ENCODE results near the gene KCNQ1.

Gene KCNQ1

GRCh38 chr11:2741377-2742131 is 296.7 kb downstream of the KCNQ1 start:
- no peaks in the 10 kb centered on the region for H3K27me3 Mint-ChIP-seq
- no peaks in the 10 kb centered on the region for H3K36me3 Mint-ChIP-seq
- no peaks in the 10 kb centered on the region for H3K9me3 Mint-ChIP-seq
- H3K4me1 Mint-ChIP-seq = no peaks in the 10 kb centered on the region
- H3K4me3 Mint-ChIP-seq = no peak overlapping the region
- no peak overlapping the region for H3K27ac Mint-ChIP-seq
- no peak for DNase-seq
- CTCF ChIA-PET = no interaction called here

GRCh38 chr11:2742201-2742600 is 297.4 kb downstream of the KCNQ1 start:
- no peak overlapping the region for H3K4me3 Mint-ChIP-seq
- no peaks in the 10 kb centered on the region for H3K36me3 Mint-ChIP-seq
- no peak for DNase-seq
- no peaks in the 10 kb centered on the region for H3K9me3 Mint-ChIP-seq
- H3K27me3 Mint-ChIP-seq = no peaks in the 10 kb centered on the region
- H3K4me1 Mint-ChIP-seq = no peaks in the 10 kb centered on the region
- H3K27ac Mint-ChIP-seq = no peak overlapping the region
- CTCF ChIA-PET = no interaction called here

GRCh38 chr11:2742611-2743426 is 298.0 kb downstream of the KCNQ1 start:
- Mint-ChIP-seq H3K36me3 (no peaks in the 10 kb centered on the region), H3K9me3 (no peaks in the 10 kb centered on the region), H3K4me3 (no peak overlapping the region), H3K27me3 (no peaks in the 10 kb centered on the region), H3K27ac (no peak overlapping the region), H3K4me1 (no peaks in the 10 kb centered on the region)
- CTCF ChIA-PET = no interaction called here
- no peak for DNase-seq

DNA sequence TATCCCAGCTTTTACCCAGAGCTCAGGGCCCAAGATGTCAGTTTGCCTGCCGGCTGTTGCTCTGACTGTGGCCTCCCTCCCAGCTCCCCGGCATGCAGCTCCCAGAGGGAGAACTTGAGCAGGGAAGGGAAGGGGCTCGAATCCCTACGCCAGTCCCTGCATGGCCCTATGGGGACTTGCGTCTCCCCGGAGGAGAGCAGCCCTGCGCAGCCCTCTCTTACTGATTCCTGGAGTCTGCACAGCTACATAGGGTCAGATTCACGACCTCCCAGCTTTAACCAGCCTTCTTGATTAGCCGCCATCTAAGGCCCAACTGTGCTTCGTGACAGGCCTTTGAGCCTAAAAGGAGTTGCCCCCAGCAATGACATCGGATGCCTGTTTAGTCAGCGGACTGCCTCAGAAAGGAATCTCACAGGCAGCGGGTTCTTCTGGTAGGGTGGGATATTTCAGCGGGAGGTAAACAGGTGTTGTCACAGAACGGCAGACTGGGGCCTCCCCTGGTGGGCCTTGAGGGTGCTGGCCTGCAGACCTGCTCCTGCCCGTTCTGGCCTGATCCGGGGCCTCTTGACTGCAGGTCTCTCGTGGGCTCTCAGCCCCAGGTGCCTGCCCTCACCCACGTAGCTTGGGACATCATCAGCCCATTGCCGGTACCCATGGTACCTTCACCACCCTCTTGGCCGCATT is 298.8 kb downstream of the KCNQ1 start:
- no peak for DNase-seq
- Mint-ChIP-seq H3K27ac (no peak overlapping the region), H3K4me1 (no peaks in the 10 kb centered on the region), H3K27me3 (no peaks in the 10 kb centered on the region), H3K36me3 (no peaks in the 10 kb centered on the region), H3K4me3 (no peak overlapping the region), H3K9me3 (no peaks in the 10 kb centered on the region)
- CTCF ChIA-PET = interaction anchor here (0.9 kb wide), 1 partner anchor 348 kb away, joined by 3 read pairs; no protein-coding TSS in a partner anchor

DNA sequence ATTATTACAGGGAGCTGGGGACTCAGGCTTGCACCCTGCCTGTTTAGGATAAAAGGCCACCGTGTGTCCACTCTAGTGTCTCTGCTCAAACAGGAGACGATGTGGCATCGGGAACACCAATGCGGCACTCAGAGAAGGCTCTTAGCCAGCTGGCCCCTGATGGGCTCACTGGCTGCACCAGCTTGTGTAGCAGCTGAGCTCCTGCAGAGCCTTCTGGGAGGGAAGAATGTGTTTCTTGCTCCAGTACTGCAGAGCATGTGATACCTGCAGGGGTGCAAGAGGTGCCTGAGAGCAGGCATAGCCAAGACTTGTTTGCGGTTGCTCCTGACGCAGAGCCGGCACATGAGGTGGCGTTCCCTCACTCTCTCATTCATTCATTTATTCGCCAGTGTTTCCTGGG is 299.4 kb downstream of the KCNQ1 start:
- no peak overlapping the region for H3K4me3 Mint-ChIP-seq
- H3K27ac Mint-ChIP-seq = no peak overlapping the region
- H3K9me3 Mint-ChIP-seq = no peaks in the 10 kb centered on the region
- H3K36me3 Mint-ChIP-seq = no peaks in the 10 kb centered on the region
- DNase-seq = no peak
- H3K4me1 Mint-ChIP-seq = no peaks in the 10 kb centered on the region
- no peaks in the 10 kb centered on the region for H3K27me3 Mint-ChIP-seq
- CTCF ChIA-PET = interaction anchor here (0.9 kb wide), 1 partner anchor 347 kb away, joined by 3 read pairs; no protein-coding TSS in a partner anchor

DNA sequence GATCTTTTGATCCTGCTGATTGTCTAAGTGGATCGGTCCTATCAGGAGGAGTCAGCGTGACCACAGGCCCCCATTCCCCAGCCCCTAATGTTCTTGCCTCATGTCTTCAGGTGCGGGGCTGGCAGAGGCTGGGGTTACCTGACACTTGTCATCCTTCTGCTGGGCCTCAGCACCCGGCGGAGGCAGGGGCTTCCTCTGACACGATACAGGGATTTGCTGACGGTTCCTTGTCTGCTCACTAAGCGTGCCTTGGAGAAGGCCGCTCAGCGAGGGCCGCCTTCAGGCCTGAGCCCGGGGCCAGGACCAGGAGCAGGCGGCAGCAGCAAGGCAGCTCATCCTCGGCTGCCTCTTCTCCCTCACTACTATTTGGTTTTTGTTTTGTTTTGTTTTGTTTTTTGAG is 300.7 kb downstream of the KCNQ1 start:
- no peaks in the 10 kb centered on the region for H3K36me3 Mint-ChIP-seq
- no peaks in the 10 kb centered on the region for H3K9me3 Mint-ChIP-seq
- DNase-seq = no peak
- CTCF ChIA-PET = no interaction called here
- H3K27me3 Mint-ChIP-seq = no peaks in the 10 kb centered on the region
- no peak overlapping the region for H3K4me3 Mint-ChIP-seq
- no peaks in the 10 kb centered on the region for H3K4me1 Mint-ChIP-seq
- H3K27ac Mint-ChIP-seq = no peak overlapping the region

GRCh38 chr11:2746401-2747247 is 301.8 kb downstream of the KCNQ1 start:
- Mint-ChIP-seq H3K36me3 (no peaks in the 10 kb centered on the region), H3K4me3 (no peak overlapping the region), H3K27me3 (no peaks in the 10 kb centered on the region), H3K4me1 (no peaks in the 10 kb centered on the region), H3K27ac (no peak overlapping the region), H3K9me3 (no peaks in the 10 kb centered on the region)
- DNase-seq = no peak
- CTCF ChIA-PET = no interaction called here

DNA sequence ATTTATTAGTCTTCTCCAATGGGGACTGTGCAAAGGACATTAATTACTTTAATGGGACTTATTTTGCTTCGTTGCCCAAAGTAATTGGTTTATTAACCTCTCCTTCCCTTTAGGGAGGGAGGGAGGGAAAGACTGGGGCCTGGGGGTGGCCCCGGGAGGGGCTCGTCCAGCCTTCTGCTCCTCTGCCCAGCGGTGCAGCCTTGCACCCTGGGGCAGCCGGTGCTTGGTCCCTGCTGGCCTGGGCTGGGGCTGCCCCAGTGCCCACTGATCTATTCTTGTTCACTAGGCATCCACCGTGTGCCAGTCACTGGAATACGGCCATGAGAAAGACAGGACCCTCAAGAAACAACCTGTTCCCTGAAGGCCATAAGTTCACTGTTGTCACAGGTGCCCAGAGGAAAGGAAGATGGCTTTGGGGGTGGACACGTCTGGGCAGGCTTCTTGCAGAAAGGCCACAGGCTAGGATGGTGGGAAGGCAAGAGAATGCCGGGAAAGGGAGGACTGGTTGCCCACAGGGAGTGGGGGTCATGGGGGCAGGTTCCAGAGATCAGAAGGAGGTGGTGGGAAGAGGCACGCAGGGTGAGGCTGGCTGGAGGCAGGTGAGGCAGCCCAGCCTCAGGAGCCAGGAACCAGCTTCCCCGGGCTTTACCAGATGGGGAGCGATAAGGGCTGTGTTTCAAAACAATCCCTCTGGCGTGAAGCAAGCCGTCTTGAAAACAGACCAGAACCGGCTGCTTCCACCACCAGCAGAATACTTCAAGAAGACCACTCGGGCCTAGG is 302.6 kb downstream of the KCNQ1 start:
- H3K4me1 Mint-ChIP-seq = no peaks in the 10 kb centered on the region
- no peak overlapping the region for H3K4me3 Mint-ChIP-seq
- H3K27me3 Mint-ChIP-seq = no peaks in the 10 kb centered on the region
- no peaks in the 10 kb centered on the region for H3K36me3 Mint-ChIP-seq
- no peaks in the 10 kb centered on the region for H3K9me3 Mint-ChIP-seq
- DNase-seq = no peak
- CTCF ChIA-PET = no interaction called here
- H3K27ac Mint-ChIP-seq = no peak overlapping the region

- Mint-ChIP-seq H3K27ac (no peak overlapping the region), H3K36me3 (no peaks in the 10 kb centered on the region), H3K4me1 (no peaks in the 10 kb centered on the region), H3K9me3 (no peaks in the 10 kb centered on the region), H3K4me3 (no peak overlapping the region), H3K27me3 (no peaks in the 10 kb centered on the region)
- CTCF ChIA-PET = no interaction called here
- no peak for DNase-seq
Observed at GRCh38 chr11:2748061-2748813, 303.4 kb downstream of the KCNQ1 start.

- no peaks in the 10 kb centered on the region for H3K9me3 Mint-ChIP-seq
- no peak for DNase-seq
- H3K27me3 Mint-ChIP-seq = no peaks in the 10 kb centered on the region
- H3K27ac Mint-ChIP-seq = no peak overlapping the region
- CTCF ChIA-PET = no interaction called here
- H3K36me3 Mint-ChIP-seq = no peaks in the 10 kb centered on the region
- no peaks in the 10 kb centered on the region for H3K4me1 Mint-ChIP-seq
- no peak overlapping the region for H3K4me3 Mint-ChIP-seq
Observed at GRCh38 chr11:2748814-2749554, 304.2 kb downstream of the KCNQ1 start.

GRCh38 chr11:2750101-2750681 is 305.4 kb downstream of the KCNQ1 start:
- Mint-ChIP-seq H3K27me3 (no peaks in the 10 kb centered on the region), H3K4me1 (no peaks in the 10 kb centered on the region), H3K9me3 (no peaks in the 10 kb centered on the region), H3K36me3 (no peaks in the 10 kb centered on the region), H3K27ac (peak overlapping the region; percentile 28), H3K4me3 (no peak overlapping the region)
- CTCF ChIA-PET = no interaction called here
- no peak for DNase-seq

Data from activated naive CD4-positive, alpha-beta T cell treated with anti-CD3 and anti-CD28 coated beads, Interleukin-2, amount 10 ng/mL, durations not matched to agents 7 days and 5 days (primary cell).